Measurements from ENCODE around the gene IFT52.

Gene IFT52

GRCh38 chr20:43658723-43659419 is 68.1 kb downstream of the IFT52 start:
- no peaks in the 10 kb centered on the region for H3F3A ChIP-seq (ENCODE audit: control insufficient read depth, insufficient read depth)
- no peaks in the 10 kb centered on the region for H4K20me1 ChIP-seq (ENCODE audit: control insufficient read depth, insufficient read depth, low read depth, low read length)
- H3K4me1 ChIP-seq (ENCODE audit: control insufficient read depth, low read length) = peaks cover 24% of the 10 kb centered on the region
- no peaks in the 10 kb centered on the region for H3K27me3 ChIP-seq (ENCODE audit: control insufficient read depth, low read length)
- TF ChIP-seq, protein P1, sequence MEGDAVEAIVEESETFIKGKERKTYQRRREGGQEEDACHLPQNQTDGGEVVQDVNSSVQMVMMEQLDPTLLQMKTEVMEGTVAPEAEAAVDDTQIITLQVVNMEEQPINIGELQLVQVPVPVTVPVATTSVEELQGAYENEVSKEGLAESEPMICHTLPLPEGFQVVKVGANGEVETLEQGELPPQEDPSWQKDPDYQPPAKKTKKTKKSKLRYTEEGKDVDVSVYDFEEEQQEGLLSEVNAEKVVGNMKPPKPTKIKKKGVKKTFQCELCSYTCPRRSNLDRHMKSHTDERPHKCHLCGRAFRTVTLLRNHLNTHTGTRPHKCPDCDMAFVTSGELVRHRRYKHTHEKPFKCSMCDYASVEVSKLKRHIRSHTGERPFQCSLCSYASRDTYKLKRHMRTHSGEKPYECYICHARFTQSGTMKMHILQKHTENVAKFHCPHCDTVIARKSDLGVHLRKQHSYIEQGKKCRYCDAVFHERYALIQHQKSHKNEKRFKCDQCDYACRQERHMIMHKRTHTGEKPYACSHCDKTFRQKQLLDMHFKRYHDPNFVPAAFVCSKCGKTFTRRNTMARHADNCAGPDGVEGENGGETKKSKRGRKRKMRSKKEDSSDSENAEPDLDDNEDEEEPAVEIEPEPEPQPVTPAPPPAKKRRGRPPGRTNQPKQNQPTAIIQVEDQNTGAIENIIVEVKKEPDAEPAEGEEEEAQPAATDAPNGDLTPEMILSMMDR (IDR thresholded peaks at IDR 0.05; ENCODE audit: low read depth, low read length, poor library complexity, severe bottlenecking) = no peak
- no peak for TF ChIP-seq EZH2phosphoT487 (IDR thresholded peaks at IDR 0.05; ENCODE audit: borderline replicate concordance, low read length)
- no peaks in the 10 kb centered on the region for H3K9me2 ChIP-seq (replicated peaks; ENCODE audit: control insufficient read depth, low read length)
- peaks cover 14% of the 10 kb centered on the region for H3K79me2 ChIP-seq (ENCODE audit: control insufficient read depth, low read length)
- H3K9me3 ChIP-seq (ENCODE audit: control insufficient read depth, insufficient read depth, low read length) = no peaks in the 10 kb centered on the region
- no peaks in the 10 kb centered on the region for H3K36me3 ChIP-seq (ENCODE audit: control insufficient read depth, low read length)
- no peak overlapping the region for H3K27ac ChIP-seq (ENCODE audit: low read depth, low read length)
- H3K4me2 ChIP-seq (ENCODE audit: low read length) = peak overlapping the region; percentile 81
- H3K4me3 ChIP-seq (ENCODE audit: low read length) = peak overlapping the region; percentile 74

DNA sequence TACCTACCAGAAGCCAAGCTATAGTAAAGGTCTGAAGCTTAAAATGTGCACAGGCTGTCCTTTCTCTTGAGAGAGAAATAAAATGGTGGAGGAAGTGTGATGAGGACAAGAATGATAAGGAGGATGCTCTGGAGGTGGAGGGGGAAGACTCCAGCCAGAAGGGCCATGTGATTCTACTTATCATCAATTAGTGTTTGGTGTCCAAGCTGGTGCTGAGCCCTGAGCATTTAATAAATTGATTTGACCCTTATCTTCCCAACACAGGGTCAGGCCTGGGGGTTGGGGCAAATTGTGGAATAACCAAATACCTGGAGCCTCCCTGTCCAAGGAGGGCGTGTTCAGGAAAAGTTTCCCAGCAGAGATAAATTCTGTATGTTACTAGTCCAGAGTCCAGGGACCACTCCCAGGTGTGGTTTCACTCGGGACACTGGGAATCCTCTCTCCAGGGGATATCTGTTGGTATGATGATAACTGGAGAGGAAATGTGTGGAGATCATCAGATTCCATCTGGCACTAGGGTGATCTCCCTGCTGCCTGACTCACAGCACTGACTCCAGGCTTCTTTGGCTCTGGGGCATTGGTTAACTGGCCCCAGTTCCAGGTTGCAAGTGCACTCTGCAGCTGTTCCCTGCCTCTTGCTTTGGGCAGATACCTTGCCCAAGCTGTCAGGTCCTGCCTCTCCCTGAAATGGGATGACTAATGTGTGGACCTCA is 72.4 kb downstream of the IFT52 start:
- H3K27ac ChIP-seq (ENCODE audit: low read depth, low read length) = no peak overlapping the region
- H3K4me3 ChIP-seq (ENCODE audit: low read length) = no peak overlapping the region
- peaks cover 9% of the 10 kb centered on the region for H3K36me3 ChIP-seq (ENCODE audit: control insufficient read depth, low read length)
- no peaks in the 10 kb centered on the region for H3K9me3 ChIP-seq (ENCODE audit: control insufficient read depth, insufficient read depth, low read length)
- H3F3A ChIP-seq (ENCODE audit: control insufficient read depth, insufficient read depth) = no peaks in the 10 kb centered on the region
- no peak for TF ChIP-seq EZH2phosphoT487 (IDR thresholded peaks at IDR 0.05; ENCODE audit: borderline replicate concordance, low read length)
- TF ChIP-seq, protein P1 (IDR thresholded peaks at IDR 0.05; ENCODE audit: low read depth, low read length, poor library complexity, severe bottlenecking) = no peak
- no peak overlapping the region for H3K4me2 ChIP-seq (ENCODE audit: low read length)
- H3K9me2 ChIP-seq (replicated peaks; ENCODE audit: control insufficient read depth, low read length) = no peaks in the 10 kb centered on the region
- no peaks in the 10 kb centered on the region for H3K27me3 ChIP-seq (ENCODE audit: control insufficient read depth, low read length)
- peaks cover 14% of the 10 kb centered on the region for H3K79me2 ChIP-seq (ENCODE audit: control insufficient read depth, low read length)
- peaks cover 38% of the 10 kb centered on the region for H3K4me1 ChIP-seq (ENCODE audit: control insufficient read depth, low read length)
- 0 out of 2 replicates have a peak, but pooled peaks cover 3% of the 10 kb centered on the region for H4K20me1 ChIP-seq (ENCODE audit: control insufficient read depth, insufficient read depth, low read depth, low read length)

- peaks cover 23% of the 10 kb centered on the region for H4K20me1 ChIP-seq (ENCODE audit: control insufficient read depth, insufficient read depth, low read depth, low read length)
- peaks cover 36% of the 10 kb centered on the region for H3K79me2 ChIP-seq (ENCODE audit: control insufficient read depth, low read length)
- H3K27ac ChIP-seq (ENCODE audit: low read depth, low read length) = no peak overlapping the region
- no peaks in the 10 kb centered on the region; the same call in 1 of the 2 replicates for H3F3A ChIP-seq (ENCODE audit: control insufficient read depth, insufficient read depth)
- H3K9me3 ChIP-seq (ENCODE audit: control insufficient read depth, insufficient read depth, low read length) = no peaks in the 10 kb centered on the region
- H3K4me3 ChIP-seq (ENCODE audit: low read length) = no peak overlapping the region
- no peak for TF ChIP-seq EZH2phosphoT487 (IDR thresholded peaks at IDR 0.05; ENCODE audit: borderline replicate concordance, low read length)
- TF ChIP-seq, protein P1 (IDR thresholded peaks at IDR 0.05; ENCODE audit: low read depth, low read length, poor library complexity, severe bottlenecking) = no peak
- H3K27me3 ChIP-seq (ENCODE audit: control insufficient read depth, low read length) = no peaks in the 10 kb centered on the region
- H3K36me3 ChIP-seq (ENCODE audit: control insufficient read depth, low read length) = peaks cover 34% of the 10 kb centered on the region
- H3K9me2 ChIP-seq (replicated peaks; ENCODE audit: control insufficient read depth, low read length) = no peaks in the 10 kb centered on the region
- no peak overlapping the region for H3K4me2 ChIP-seq (ENCODE audit: low read length)
- peaks cover 52% of the 10 kb centered on the region for H3K4me1 ChIP-seq (ENCODE audit: control insufficient read depth, low read length)
Measured at GRCh38 chr20:43665466-43666176, 74.9 kb downstream of the IFT52 start.

Data from DOHH2 (cell line).